GM23248 (cell line): Measurements from ENCODE around the gene FLOT1.

Experiments used
- EZH2 ChIP-seq: fragments of 200-600 bp; sonication (generic); IDR thresholded peaks from 2 replicates; pipeline ENCODE4 v1.6.1; 2018; ENCODE audit warnings: antibody characterized with exemption, mild to moderate bottlenecking; ENCODE audit not compliant: insufficient read depth, poor library complexity, severe bottlenecking
- EZH2phosphoT487 ChIP-seq: fragments of 200-600 bp; sonication (generic); IDR thresholded peaks from 2 replicates; pipeline ENCODE4 v1.6.1; 2018; ENCODE audit warnings: antibody characterized with exemption, moderate library complexity, mild to moderate bottlenecking, low read depth; ENCODE audit not compliant: insufficient read depth

DNA sequence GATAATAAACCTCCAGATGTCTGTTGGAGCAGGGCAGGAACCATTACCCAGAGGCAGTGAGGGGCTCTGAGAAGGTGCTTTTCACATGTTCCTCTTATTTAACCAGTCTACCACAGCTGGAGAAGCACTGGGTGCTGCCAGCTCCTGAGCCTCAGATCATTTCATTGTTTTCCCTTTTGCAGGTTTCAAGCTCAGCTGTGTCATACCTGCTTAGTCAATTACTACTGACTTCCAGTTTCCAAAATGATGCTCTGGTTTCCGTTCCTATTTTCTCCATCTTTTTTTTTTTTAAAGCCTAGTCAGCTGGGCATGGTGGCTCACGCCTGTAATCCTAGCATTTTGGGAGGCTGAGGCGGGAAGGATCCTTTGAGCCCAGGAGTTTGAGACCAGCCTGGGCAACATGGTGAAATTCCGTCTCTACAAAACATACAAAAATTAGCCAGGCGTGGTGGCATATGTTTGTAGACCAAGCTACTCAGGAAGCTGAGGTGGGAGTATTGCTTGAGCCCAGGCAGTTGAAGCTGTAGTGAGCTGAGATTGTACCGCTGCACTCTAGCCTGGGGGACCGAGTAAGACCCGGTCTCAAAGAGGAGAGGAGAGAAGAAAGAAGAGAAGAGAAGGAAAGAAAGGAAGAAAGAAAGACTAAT lies 6.7 kb downstream of the FLOT1 start:
- TF ChIP-seq EZH2, result no peak
- TF ChIP-seq EZH2phosphoT487, result no peak
